Measurements from ENCODE around the gene EXOC4. TPM values are rescaled to one million over a fixed set of nuclear protein-coding genes. Genes with fewer than 3 reads are reported as not detected.

Gene EXOC4
- total RNA-seq, 2 donors from 2014 or later, result 62.0 to 146 TPM

GRCh38 chr7:133586253-133586652, 333.4 kb downstream of the EXOC4 start:
- H3K27me3 ChIP-seq, result no peaks in the 10 kb centered on the region
- H3K36me3 ChIP-seq (replicated peaks in 1 of 2; ENCODE audit: insufficient read depth in 1 of 2, low read depth in 2 of 2), result no peaks in the 10 kb centered on the region
- H3K4me1 ChIP-seq, result no peaks in the 10 kb centered on the region
- intact Hi-C loops (cut with DNase I), result no loop called here
- WGBS, 2 donors, result 86 to 92% methylated on average over 3 of the region's 3 CpGs
- H3K27ac ChIP-seq, result no peak overlapping the region
- H3K4me3 ChIP-seq, result no peak overlapping the region
- no peak for DNase-seq
- ATAC-seq, result no peak
- H3K9me3 ChIP-seq, result no peaks in the 10 kb centered on the region
- TF ChIP-seq CTCF (IDR thresholded peaks at IDR 0.05) (no peak), POLR2A (IDR thresholded peaks at IDR 0.05) (no peak)

GRCh38 chr7:133587903-133588302, 335.0 kb downstream of the EXOC4 start:
- ATAC-seq, result no peak
- no peak overlapping the region for H3K27ac ChIP-seq
- TF ChIP-seq CTCF (IDR thresholded peaks at IDR 0.05), result no peak
- H3K27me3 ChIP-seq, result no peaks in the 10 kb centered on the region
- no peaks in the 10 kb centered on the region for H3K36me3 ChIP-seq (replicated peaks in 1 of 2; ENCODE audit: insufficient read depth in 1 of 2, low read depth in 2 of 2)
- intact Hi-C loops (cut with DNase I), result no loop called here
- DNase-seq, result no peak
- H3K9me3 ChIP-seq, result no peaks in the 10 kb centered on the region
- no peaks in the 10 kb centered on the region for H3K4me1 ChIP-seq
- H3K4me3 ChIP-seq, result no peak overlapping the region

- intact Hi-C loops (cut with DNase I), result no loop called here
- ATAC-seq (no peak), DNase-seq (no peak)
- H3K4me3 ChIP-seq, result no peak overlapping the region
- H3K27me3 ChIP-seq, result no peaks in the 10 kb centered on the region
- TF ChIP-seq CTCF (IDR thresholded peaks at IDR 0.05), result no peak
- 91 to 100% methylated on average over 3 to 4 of the region's 4 CpGs for WGBS, 2 donors
- no peaks in the 10 kb centered on the region for H3K4me1 ChIP-seq
- no peaks in the 10 kb centered on the region for H3K36me3 ChIP-seq (replicated peaks in 1 of 2; ENCODE audit: insufficient read depth in 1 of 2, low read depth in 2 of 2)
- no peaks in the 10 kb centered on the region for H3K9me3 ChIP-seq
- no peak overlapping the region for H3K27ac ChIP-seq
Observed at GRCh38 chr7:133590795-133591194, 337.9 kb downstream of the EXOC4 start.

- DNase-seq (no peak), ATAC-seq (no peak)
- Histone ChIP-seq H3K4me3 (no peak overlapping the region), H3K27ac (no peak overlapping the region), H3K4me1 (no peaks in the 10 kb centered on the region), H3K36me3 (replicated peaks in 1 of 2; ENCODE audit: insufficient read depth in 1 of 2, low read depth in 2 of 2) (no peaks in the 10 kb centered on the region), H3K9me3 (no peaks in the 10 kb centered on the region), H3K27me3 (no peaks in the 10 kb centered on the region)
- intact Hi-C loops (cut with DNase I), result no loop called here
- TF ChIP-seq POLR2A (IDR thresholded peaks at IDR 0.05), result no peak
- TF ChIP-seq CTCF (IDR thresholded peaks at IDR 0.05), result no peak
- WGBS, 2 donors, result 90 to 93% methylated on average over 4 of the region's 4 CpGs
Observed at GRCh38 chr7:133591704-133592340, 338.9 kb downstream of the EXOC4 start.

GRCh38 chr7:133593561-133593960, 340.7 kb downstream of the EXOC4 start:
- DNase-seq (no peak), ATAC-seq (no peak)
- Histone ChIP-seq H3K4me3 (no peak overlapping the region), H3K27me3 (no peaks in the 10 kb centered on the region), H3K4me1 (no peaks in the 10 kb centered on the region), H3K36me3 (replicated peaks in 1 of 2; ENCODE audit: insufficient read depth in 1 of 2, low read depth in 2 of 2) (no peaks in the 10 kb centered on the region), H3K27ac (no peak overlapping the region), H3K9me3 (no peaks in the 10 kb centered on the region)
- intact Hi-C loops (cut with DNase I), result no loop called here
- TF ChIP-seq POLR2A (IDR thresholded peaks at IDR 0.05), result no peak
